ENCODE results near the gene TMEM183A.

TMEM183A gene

DNA sequence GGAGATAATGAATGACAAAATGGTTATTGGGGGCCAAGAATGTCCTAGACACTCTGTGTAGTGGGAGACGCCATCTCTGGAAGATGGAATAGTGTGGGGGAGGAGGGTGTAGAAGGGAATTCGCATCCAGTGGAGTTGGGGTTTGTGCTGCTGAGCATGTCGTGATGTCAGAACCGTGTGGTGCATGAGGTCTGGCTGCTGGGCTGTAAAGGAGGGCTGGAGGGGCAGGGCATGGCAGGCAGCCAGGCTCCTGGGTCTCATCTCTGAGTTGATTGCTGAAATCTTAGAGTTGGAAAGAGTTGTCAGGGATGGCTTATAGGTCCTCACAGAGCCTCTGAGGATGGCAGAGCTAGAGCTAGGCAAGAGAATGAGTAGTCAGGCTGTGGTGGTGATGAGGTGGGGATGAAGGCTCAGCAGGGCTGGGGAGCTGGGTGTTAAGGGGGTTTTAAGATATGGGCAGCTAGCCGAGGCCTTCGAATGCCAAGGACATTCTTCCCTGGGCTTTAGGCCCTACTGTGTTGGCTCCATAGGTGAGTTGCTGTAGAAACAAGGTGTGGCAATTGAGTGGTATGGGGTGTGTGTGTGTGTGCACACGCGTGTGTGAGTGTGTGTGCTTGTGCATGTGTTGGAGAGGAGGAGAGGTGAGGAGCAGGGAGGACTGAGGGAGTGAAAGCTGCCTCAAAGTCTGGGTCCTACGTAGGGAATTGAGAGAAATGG, 21.1 kb downstream of the TMEM183A start:
- no peak for DNase-seq (ENCODE audit: extremely low read depth in 1 of 2, low read depth in 1 of 2)

DNA sequence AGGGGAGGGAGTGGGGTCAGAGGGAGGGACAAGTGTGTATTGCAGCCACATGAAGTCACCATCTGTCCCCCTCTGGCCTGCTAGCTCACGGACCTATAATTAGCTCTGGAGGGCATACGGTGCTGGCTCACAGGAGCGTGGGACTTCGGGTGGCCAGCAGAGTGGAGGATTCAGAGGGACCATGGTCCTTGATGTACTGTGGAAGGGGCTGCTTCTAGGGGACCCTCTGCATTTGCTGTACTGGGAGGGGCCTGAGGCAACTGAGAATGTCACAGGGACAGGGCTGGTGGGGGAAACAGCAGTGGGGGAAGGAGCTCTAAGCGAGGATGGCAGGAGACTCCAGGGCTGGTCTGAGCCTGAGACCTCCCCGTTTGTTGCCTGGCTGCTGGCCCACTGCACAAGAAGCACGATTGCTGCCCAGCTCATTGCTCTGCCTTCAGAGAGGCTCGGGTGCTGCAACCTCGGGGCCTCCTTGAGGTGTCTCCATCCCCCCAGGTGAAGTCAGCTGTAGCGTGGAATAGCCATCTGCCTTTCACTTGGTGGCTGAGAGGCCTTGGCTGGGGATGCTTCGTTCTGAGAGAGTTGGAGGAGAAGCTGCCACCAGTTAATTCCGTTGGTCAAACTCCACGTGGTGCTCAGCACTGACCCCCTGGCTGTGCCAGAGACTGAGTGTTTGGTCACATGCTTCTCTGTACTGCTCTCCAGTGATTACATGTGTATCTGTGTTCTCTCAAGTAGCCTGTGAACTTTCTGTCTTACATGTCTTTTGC, 21.8 kb downstream of the TMEM183A start:
- no peak for DNase-seq (ENCODE audit: extremely low read depth in 1 of 2, low read depth in 1 of 2)

DNA sequence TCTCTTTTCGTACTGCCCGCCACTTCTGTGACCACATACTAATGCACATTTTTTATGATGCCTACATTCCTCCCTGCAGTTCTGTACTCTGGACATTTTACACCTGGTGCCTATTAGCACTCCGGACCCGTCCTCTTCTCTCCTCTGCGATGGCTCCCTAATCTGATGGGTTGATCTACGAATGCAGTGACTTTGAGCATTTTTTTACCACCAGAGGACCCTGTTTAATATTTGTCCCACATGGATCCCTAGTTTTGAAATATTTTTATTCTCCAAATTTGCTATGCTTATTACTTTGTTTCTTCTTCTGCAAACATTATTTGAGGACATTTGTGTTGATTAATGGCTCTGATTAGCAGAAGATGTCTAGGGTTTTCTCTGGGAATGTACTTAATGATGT, 24.3 kb downstream of the TMEM183A start:
- no peak for DNase-seq (ENCODE audit: extremely low read depth in 1 of 2, low read depth in 1 of 2)

DNA sequence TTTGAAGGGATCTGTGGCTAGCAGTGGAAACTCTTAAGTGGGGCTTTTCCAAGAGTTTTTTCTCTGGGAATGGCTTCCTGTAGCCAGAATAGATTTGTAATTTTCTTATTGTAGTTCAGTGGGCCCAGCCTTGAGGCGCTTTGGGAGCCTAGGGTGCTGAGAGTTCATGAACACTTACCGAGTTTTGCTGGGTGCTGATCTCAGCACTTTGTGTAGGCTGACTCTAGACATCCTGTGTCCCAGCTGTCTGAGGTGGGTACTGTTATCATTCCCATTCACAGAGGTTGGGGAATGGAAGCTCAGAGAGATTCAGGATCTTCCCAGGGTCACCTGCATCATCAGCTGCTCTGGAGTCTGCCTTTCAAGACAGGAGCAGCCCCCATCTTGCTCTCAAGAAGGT, 26.1 kb downstream of the TMEM183A start:
- no peak for DNase-seq (ENCODE audit: extremely low read depth in 1 of 2, low read depth in 1 of 2)

DNA sequence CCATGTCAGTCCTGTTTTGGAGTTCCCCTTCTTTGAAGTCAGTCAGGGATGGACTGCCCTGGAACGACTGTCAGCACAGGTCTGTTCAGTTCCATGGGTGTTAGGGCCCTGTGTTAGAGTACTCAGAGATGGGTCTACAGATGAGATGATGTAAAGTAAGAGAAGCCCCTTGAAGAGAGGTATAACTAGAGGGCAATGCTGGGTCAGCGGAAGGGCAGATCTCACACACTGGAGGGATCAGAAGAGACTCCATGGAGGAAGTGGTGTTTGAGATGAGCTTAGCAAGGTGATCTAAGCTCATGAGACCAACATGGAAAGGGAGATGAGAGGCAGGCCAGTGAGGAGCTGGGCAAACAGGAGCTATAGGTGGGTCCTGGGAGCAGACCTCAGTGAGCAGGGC, 26.7 kb downstream of the TMEM183A start:
- no peak for DNase-seq (ENCODE audit: extremely low read depth in 1 of 2, low read depth in 1 of 2)

DNA sequence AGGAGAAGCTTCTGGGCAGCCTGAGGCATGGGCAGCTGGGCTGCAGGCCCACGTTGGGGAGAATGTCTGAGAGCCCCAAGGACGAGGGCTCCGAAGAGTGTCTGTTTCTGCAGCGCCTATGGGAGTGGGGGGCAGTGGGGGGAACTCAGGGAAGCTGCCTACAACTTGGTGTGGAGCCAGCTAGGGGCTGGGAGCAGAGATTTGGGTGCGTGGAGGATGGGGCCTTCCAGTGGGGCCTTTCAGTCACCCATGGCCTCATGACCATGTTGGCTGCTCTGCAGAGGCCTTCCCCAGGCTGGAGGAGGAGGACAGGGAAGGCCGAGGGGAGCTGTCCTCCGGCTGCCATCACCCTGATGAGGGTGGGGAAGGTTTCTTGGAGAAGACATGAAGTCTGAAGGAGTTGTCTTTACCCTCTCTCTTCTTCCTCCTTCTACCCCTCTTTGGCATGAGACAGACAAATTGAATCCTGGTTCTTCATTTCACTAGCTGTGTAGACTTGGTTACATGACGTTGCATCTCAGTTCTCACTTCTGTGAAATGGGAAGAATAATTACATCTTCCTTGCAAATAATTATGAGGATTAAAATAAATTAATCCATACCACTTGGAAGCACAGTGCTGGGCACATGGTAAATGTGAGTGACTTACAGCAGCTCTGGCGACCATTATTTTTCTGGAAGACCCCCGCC, 27.4 kb downstream of the TMEM183A start:
- DNase-seq (ENCODE audit: extremely low read depth in 1 of 2, low read depth in 1 of 2): no peak

DNA sequence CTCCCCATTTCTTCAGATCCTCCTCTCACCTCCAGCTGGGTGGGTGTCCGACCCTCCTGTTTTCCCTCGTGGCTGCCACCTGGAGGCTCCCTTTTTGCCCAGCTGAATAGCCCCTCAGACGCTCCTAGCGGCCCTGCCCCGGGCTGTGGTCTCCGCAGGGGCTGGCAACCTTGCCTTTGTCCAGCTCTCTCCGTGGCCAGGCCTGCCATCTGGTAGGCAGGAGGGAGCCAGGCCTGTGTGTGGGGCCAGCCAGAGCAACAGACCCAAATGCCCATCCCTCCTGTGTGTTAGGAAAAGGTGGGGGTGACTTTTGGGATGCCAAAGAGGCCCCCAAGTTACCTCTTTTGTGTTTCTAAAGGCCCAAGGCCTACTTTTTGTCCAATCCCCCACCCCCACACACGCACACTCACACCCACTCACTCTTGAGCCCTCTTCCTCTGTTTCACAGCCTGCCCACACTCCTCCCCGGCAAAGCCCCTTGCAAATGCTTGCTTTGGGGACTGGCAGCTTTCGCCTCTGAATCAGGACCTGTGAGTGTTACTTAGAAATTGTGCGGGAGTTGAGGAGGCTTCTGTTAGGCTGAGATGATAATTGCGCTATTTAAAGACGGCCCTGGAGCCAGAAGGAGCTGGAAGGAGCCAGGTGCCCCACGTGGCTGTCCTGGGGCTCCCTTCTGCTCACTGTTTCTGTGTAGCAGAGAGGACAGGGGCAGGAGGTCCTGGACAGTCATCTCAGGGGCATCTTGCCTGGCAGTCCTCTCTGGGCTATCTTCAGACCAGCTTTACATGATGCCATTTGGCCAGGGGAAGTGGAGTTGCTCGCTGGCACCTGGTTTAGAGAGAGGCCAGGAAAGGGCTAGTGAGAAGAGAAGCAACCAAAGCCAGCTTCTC, 28.2 kb downstream of the TMEM183A start:
- DNase-seq (ENCODE audit: extremely low read depth in 1 of 2, low read depth in 1 of 2): no peak

DNA sequence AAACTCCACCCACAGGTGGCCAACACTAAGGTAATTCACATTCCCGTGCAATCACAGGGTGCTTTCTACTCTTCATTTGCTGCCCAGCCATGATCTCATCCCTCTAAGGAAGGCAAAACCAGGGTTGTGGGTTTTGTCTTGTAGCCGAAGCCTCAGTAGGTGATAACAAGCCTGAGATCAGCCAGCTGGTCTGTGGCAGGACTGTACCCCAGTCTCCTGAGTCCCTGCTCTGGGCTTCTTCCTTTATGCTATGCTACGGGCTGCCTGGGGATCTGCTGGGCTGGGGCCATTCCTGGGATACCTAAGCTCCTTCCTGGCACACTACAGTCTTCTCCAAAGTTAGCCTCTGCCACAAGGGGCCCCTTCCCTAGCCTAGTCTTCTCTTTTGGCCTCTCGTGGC, 29.0 kb downstream of the TMEM183A start:
- no peak for DNase-seq (ENCODE audit: extremely low read depth in 1 of 2, low read depth in 1 of 2)

DNA sequence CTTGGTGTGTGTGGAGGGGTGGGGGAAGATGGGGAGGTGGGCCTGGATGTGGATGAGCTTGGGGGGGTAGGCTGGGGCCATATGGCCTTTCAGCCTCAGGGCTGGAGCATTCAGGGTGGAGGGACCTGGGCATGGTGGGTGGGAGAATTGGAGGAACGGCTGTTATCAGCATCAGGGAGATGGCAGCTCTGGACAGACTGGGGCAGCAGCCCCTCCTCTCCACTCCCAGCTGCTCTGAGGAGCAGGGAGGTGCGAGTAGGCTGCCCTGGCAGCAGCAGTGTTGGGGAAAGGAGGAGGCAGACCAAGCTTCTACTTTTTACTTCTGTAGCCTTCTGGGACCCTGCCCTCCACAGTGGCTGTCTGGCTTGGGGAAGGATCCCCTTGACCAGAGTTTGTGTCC, 29.4 kb downstream of the TMEM183A start:
- DNase-seq (ENCODE audit: extremely low read depth in 1 of 2, low read depth in 1 of 2): no peak

DNA sequence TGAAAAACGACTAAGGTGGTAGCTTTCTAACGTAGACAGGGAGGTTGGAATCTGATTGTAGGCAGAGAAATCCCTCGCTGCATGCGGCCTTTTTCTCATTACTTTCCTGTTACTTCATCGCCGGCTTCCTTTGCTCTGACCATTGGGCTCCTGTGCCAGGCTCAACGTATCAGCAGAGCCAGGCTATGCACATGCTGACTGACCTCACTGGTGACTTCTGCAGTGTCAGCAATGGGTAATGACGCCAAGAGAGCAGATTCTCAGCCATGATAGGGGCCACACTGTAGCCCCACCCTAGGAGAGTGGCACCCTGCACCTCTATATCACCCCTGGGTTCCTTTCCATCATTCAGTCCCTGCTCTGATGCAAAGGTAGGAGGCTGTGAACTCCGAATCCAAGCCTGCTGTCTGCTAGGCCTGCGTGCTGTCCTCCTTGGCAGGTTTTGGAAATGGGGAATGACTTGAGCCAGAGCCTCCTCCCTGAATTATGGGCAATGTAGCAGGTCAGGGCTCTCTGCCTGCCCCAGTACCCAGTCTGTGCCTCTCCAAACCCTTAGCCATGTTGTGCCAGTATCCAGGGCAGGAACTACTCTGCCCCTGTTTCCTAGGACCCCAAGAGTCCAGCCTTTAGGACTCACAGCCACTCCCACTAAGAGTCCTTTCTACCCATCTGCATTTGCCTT, 30.5 kb downstream of the TMEM183A start:
- DNase-seq (ENCODE audit: extremely low read depth in 1 of 2, low read depth in 1 of 2): no peak

DNA sequence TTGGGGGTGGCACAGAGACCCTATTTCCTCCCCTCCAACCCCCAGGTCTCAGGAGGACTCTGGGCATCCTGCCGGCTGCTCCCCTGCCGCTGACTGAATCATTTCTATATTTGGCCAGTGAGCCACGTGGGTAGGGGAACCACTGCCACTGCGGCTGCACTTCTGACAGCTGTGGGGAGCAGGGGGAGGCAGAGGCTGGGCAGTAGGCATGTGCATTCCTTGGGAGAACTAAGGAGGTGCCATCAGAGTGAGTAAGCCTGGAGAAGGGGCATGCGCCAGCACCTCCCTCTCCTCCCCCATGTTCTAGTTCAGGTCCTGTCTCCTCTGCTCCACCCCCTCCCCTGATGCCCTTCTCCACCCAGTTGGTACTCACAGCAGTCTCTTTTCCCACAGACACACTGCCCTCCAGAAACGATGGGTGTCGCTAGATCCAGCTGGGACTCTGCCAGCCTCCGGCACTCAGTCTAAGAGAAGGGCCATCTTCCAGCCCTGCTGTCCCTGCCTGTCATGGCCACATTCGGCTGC, 31.1 kb downstream of the TMEM183A start:
- DNase-seq (ENCODE audit: extremely low read depth in 1 of 2, low read depth in 1 of 2): no peak

DNA sequence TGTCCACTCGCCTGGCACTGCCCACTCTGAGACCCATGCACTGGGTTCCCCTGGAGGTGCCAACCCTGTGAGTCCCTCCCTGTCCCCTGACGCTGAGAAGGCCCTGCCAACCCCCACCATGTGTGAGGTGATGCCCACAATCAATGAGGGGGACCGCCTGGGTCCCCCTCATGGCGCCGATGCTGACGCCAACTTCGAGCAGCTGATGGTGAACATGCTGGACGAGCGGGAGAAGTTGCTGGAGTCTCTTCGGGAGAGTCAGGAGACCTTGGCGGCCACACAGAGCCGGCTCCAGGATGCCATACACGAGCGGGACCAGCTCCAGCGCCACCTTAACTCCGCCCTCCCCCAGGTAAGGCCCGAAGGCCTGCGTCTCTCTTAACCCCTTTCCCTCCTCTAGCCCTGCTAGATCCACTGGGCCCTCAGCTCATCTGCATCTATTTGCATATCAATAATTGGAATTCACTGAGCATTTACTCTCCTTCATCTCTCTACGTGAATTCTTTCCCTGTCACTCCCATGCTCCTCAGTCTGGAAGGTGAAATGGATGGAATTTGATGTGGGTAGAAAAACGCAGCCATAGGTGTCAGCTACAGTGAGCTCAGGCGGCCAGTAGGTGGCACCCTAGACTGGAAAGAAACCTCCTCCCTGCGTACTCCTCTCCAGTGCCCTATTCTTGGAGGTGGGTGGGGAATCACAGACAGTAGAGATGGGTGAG, 31.9 kb downstream of the TMEM183A start:
- DNase-seq (ENCODE audit: extremely low read depth in 1 of 2, low read depth in 1 of 2): peak; percentile 18 to 25

DNA sequence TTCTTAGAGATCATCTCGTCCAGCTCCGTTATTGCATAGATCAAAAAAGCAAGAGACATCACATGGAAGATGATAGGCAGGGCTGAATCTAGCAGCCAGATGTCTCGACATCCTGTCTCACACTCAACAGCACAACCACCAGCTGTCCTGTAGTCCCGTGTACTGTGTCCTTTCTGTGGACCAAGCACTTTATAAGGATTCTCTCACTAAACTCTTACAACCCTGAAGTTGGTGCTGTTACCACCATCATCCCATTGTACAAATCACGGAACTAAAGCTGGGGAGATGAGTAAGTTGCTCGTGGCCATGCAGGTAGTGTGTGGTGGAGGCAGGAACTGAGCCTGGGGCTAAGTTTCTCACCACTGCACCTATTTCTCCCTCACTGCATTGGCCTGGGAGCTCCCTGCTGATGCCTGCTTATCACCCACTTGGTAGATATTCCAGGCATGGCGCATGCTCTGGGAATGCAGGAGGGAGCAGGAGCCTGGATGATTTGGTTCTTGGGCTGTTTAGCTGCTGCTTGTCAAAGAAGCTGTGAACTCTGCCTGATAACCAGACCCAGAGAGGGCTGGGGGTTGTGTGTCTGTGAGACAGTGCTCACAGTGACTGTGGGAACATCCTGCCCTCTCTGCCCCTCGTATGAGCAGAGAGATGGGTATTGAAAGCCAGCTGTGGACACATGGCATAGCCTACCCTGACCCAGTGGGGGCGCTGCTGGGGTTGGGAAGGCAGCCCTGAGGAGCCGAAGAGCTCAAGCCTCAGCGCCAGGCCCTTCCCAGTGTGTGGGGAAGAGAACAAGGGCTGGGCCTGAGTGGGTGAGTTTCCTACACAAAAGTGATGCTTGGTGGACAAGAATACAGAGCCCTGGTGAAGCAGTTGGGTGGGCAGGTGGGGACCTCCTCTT, 32.7 kb downstream of the TMEM183A start:
- DNase-seq (ENCODE audit: extremely low read depth in 1 of 2, low read depth in 1 of 2): no peak

DNA sequence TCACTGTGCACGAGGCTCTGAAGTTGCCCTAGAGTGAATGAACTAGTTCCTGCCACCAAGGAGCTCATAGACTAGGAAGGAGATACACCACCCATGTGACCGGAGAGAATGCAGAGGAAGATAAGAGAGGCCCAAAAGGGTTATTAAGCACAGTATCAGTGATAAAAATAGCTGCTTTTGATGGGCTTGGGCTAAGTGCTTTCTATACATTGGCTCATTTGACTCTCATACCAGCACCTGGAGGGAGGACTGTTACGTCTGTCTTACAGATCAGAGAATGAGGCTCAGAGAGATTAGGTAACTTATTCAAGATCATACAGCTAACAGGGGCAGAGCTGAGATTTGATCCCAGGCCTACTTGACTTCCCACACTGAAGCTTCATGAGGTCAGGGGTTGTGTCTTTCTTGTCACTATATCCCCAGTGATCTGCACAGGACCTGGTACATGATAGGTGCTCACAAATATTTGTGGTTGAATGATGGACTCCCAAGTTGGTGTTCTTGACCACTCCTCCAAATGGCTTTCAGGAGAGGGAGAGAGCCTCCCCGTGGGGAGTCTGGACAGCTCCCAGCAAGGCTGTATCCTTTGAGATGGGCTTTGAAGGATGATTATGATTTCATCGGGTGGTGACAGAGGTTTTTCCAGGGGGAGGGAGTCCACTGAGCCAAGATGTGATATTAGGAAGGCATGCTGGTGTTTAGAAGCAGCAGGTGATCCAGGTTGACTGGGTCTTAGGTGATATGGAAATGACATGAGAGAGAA, 33.5 kb downstream of the TMEM183A start:
- no peak for DNase-seq (ENCODE audit: extremely low read depth in 1 of 2, low read depth in 1 of 2)

DNA sequence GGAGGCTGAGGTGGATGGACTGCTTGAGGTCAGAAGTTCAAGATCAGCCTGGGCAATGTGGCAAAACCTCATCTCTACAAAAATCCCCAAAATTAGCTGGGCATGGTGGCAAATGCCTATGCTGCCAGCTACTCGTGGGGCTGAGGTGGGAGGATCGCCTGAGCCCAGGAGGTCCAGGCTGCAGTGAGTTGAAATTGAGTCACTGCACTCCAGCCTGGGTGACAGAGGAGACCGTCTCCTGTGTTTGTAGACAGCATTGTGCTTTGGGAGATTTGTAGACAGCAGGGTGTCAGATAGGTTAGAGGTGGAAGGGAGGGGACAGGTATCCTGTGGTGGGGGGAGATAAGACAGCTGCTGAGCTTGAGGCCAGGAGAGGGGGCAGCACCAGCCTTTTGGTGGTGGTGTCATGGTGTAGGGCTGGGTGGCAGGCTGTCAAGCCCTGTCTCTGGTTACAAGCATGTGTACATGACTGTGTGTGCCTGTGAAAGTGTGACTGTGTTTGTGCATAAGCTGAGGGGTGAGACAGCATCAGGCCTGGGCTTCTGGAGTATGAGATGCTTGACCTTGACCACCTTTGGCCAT, 34.3 kb downstream of the TMEM183A start:
- DNase-seq (ENCODE audit: extremely low read depth in 1 of 2, low read depth in 1 of 2): no peak

DNA sequence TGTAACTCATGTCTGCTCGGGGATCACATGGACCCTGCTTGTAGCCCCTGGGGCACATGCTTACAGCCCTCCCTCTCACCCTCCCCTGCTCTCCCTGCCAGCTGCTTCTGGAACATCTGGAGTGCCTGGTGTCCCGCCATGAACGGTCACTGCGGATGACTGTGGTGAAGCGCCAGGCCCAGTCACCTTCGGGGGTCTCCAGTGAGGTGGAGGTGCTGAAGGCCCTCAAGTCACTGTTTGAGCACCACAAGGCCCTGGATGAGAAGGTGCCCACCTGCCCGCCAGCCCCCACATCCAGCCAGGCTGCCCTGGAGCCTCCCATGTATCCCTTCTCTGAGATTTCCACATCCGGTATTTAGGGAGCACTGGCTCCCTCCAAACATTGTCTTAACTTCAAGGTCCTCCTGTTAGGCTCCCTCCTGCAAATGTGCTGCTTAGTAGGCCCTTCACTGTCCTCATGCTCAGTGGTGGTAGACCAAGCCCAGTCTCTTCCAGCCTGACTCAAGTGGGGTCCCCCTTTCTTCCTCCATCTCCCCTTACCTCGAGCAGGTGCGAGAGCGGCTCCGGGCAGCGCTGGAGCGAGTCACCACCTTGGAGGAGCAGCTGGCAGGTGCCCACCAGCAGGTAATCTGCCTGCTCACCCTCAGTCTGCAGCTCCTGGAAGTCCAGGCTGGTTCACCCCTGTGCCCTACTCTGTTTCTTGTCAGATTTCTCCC, 36.8 kb downstream of the TMEM183A start:
- DNase-seq (ENCODE audit: extremely low read depth in 1 of 2, low read depth in 1 of 2): no peak

All from stimulated activated CD8-positive, alpha-beta memory T cell treated with anti-CD3 and anti-CD28 coated beads, Interleukin-7, amount 100 ng/mL, for 48 hours (primary cell).